A172 (cell line): ENCODE measurements around the gene GRM8. TPM values are rescaled to one million over a fixed set of nuclear protein-coding genes. Genes with fewer than 3 reads are reported as not detected.

Experiments used
- DNase-seq: peaks from one replicate; pipeline ENCODE4 v3.0.0-alpha.2; 2015; ENCODE audit warnings: low spot score
- total RNA-seq: library from RNA; depleted of rRNA; stranded (reverse); fragments of >200 nt; shearing (Covaris generic); gene quantifications from 2 replicates; pipeline ENCODE4 v1.2.3, GENCODE V29; 2014; rRNA removed

GRM8 gene
- total RNA-seq, result not detected in 2 replicates

GRCh38 chr7:127252778-127253280 lies at the start of gene GRM8:
Gene GRM8, minus strand, starts transcription at chr7:127252941.
- no peak for DNase-seq

DNA sequence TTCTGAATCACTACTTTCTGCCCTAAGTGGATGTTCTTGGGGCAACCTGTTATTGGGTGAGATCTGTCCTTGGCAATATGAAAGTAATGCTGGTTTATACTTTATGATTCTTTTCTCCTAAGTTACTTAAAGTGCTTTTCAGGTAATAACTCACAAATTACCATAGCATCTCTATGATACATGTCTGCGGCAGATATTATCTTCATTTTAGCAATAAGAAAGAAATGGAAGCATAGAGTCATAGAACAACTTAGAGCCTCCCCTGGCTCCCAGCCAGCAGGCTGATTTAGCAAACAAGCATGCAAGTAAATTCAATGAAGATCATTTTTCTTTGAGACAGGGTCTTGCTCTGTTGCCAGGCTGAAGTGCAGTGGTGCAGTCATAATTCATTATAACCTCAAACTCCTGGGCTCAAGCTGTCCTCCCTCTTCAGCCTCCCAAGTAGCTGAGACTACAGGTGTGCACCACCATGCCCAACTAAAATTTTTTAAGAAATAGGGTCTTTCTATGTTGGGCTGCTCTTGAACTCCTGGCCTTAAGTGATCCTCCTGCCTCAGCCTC lies 38.1 kb upstream of the GRM8 start:
- no peak for DNase-seq

GRCh38 chr7:127290116-127290655 lies 37.4 kb upstream of the GRM8 start:
- no peak for DNase-seq

- DNase-seq, result no peak
These were observed 34.4 kb upstream of the GRM8 start for GRCh38 chr7:127287133-127287532.

DNA sequence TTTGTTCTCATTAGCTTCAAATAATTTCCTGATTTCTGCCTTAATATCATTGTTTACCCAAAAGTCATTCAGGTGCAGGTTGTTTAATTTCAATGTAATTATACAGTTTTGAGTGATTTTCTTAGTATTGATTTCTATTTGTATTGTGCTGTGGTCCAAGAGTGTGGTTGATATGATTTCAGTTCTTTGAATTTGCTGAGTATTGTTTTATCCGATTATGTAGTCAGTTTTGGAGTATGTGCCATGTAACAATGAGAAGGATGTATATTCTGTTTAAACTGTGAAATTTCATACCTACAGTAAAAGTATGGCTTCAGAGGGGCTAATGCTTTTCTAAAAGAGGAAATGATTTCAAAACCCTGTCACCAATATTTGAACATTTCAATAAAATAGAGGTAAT lies 17.4 kb upstream of the GRM8 start:
- no peak for DNase-seq

GRCh38 chr7:127266047-127266446 lies 13.3 kb upstream of the GRM8 start:
- no peak for DNase-seq

- no peak for DNase-seq
These were observed 11.5 kb upstream of the GRM8 start for GRCh38 chr7:127264219-127264618.

DNA sequence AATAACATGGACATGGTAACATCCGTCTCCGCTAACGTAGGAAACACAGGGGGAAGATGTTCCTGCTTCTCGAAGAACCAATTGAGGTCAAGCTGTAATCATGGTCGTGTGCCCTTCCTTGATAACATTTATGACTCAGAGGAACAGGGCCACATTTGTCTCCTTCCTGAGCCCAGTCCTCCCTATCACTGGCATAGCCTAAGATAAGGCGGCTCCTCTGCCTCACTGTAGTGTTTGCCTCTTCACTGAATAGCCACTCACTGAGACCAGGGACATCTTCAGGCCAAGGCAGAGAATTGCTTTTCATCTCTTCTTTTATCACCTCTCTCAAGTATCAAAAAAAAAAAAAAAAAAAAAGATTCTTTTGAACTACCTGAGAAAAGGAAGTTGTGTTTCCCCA lies 5.4 kb upstream of the GRM8 start:
- DNase-seq, result no peak

- no peak for DNase-seq
These were observed 4.3 kb upstream of the GRM8 start for GRCh38 chr7:127257086-127257485.

DNA sequence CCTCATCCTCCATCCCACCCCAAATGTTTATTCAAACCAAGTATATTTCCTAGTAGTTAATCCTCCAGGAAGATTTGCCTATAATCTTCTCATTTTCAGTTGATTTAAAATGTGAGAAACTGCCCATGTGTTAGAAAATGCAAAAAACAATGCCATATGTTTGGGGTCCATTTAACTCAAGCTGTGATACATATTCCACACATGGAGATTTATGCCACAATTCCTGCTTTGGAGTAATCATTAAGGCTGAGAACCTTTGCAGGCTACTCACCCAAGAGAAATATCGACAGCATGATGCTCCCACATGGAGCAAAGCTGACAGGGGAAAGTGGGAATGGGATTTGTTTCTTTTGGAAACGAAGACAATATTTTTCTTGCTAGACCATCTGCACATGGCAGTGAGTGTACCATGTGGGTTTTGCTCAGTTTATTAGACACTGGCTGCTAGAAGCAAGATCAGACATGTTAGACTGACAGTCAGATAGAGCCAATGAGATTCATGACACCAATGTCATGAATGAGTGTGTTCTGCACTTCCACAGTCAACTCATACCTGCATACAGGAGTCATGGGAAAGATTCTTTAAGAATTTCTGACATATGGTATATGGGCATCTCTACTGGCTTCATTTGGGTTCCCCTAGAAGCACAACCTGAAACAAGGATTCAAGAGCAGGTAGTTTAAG lies 3.4 kb upstream of the GRM8 start:
- no peak for DNase-seq

DNA sequence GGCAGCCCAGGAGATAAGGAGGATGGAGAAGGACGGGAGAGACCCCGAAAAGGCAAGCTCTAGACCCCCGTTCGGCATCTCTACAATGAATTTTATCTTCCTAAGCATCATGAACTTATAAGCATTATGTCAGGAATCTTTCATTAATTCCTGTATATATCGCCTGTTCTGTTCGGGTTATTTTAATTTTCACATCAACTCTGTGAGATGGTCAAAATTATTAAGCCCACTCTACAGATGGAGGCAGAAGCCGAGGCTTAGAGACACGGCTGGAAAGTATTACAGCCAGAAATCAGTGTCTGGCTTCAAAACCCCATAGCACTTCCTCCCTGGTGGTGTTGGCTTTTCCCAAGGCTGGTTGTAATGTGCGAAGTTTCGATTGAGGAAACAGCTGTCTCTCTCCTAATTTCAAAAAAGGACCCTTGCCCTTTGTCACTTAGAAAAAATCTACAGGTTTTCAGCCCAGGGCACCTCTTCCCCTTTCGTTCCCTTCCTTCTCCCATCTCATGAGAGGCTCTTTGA lies 1.5 kb upstream of the GRM8 start:
- DNase-seq, result no peak

DNA sequence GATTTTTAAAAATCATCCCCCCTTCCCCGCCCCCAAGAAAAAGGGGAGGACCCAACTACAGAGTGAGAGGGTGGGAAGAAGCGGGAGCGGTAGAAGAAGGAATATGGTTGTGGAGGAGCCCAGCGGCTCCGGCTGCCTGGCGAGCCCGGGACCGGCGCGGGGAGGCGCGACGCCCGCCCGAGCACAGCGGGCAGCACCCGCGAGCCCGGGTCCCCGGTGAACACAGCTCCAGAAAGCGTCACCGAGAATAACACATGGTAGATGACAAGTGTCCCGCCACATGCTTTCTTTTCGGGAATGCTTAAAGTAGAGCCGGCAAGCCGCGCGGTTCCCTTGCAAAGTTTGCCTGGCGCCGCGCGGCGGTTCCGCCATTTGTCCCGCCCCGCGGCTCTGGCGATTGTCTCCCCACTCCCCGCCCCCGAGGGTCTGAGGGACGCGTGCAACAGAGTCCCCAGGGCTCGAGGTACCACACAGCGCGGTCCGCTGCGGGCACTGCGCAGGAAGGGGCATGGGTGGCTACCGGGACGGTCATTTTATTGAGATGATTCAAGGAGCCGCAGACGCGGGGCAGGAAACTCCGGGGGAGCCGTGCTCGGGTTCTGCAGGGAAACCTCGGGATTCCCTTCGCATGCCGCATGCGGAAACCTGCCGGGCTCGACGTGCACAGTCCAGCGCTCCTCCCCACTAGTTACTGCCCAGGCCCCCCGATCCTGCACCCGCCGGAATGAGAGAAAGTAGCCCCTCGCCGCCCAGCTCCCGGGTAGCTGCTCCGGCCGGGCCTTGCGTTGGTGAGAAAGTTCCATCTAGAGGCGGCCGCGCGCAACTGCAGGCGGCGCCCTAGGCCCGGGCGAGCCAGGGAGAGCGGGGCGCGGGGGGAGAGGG lies 781 bp upstream of the GRM8 start:
- DNase-seq, result peak; percentile 21

DNA sequence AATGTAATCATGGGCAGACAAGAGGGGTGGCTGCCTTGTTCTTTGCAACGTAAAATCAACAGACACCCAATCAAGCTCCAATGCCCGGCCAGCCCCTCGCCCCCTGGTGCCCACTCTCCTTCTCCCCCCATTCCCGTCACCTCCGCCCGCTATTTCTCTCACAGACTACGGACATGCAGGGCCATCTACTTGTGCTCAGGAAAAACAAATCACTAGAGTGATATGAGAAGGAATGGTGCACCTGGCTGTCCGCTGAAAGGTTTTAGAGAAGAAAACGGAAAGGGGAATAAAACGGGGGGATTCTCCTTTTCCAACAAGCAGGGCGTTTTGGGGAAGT lies 396 bp downstream of the GRM8 start:
- no peak for DNase-seq

- DNase-seq, result no peak
These were observed 1.0 kb downstream of the GRM8 start for GRCh38 chr7:127251465-127252376.

- no peak for DNase-seq
These were observed 1.7 kb downstream of the GRM8 start for GRCh38 chr7:127251036-127251464.

DNA sequence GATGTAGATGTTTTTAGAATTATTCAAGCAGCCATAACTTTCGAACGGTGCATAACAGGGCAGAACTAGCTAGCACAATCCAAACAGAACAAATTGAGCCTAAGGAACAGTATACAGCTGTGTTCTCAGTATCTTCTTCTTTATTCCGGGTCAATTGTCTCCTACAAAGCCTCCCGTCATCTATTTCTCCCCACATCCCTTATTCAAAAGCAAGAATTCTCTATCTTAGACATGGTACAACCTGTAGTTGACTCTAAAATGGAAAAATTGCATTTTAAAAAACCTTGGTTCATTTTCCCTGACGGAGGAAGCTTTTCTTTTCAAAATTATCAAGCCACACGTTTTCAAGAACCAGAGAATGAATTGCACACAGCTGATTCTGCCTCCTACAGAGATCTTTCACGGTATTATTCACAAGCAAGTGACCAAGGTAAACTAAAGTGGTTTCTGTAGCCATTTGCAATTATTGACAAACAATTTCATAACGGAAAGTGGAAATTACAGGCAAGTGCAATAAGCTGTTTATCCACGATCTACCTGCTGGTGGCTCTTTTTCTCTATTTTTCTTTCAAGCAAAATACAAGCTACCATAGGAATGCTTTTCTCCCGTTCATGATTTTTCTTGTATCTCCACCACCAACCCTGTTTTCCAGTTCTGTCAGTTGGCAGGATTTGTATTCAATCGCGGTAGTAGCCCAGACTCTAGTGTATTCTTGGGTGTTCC lies 2.3 kb downstream of the GRM8 start:
- no peak for DNase-seq

DNA sequence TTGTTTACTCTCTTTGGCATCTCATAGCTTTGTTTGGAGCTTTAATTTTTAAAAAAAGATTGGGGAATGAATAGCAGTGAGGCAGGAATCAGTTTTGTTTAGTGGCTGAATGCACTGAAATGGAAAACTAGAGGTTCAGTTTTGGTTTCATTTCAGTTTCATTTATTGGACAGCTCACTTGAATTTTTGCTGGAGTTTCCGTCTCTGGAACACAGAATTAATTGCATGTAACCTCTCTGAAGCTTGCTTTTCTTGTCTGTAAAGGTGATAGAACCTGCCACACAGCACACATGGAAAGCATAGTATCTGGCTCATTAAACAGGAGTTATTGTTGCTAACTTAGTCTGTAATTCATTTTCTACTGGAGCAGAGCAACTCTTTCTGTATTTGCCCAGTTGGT lies 7.1 kb downstream of the GRM8 start:
- DNase-seq, result no peak

DNA sequence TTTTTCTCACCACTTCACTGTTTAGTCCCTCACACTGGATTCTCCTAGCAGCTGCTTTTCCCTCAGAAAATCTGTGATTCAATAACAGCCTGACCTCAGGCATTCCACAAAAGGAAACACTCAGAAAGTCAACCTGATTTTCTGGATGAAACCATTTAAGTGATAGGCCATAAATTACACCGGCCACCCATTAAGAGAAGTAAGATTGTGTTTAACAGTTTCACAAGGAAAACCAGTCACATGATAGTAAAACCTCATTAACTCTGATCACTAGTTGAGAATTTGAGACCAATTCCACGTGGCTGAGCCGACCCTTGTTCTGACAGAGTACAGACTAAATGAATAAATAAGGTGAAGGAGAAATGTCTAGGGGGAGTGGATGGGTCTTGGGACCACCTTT lies 7.7 kb downstream of the GRM8 start:
- DNase-seq, result no peak

GRCh38 chr7:127239814-127240213 lies 12.9 kb downstream of the GRM8 start:
- no peak for DNase-seq

GRCh38 chr7:127233630-127234029 lies 19.1 kb downstream of the GRM8 start:
- no peak for DNase-seq
